PFSK-1 (cell line): ENCODE data around the gene SNX33.

Source experiments
- POLR2AphosphoS5 ChIP-seq: IDR thresholded peaks from 2 replicates; pipeline ENCODE4 v1.6.1; 2012; ENCODE audit warnings: low read depth, mild to moderate bottlenecking, control low read depth, low read length, moderate library complexity
- REST ChIP-seq, 2 experiments: IDR thresholded peaks; 2 replicates each; pipeline versions ENCODE4 v1.6.1 to v1.8.0; 2011 to 2012; ENCODE audit warnings: low read depth in 2 of 2, low read length in 2 of 2, control low read depth in 1 of 2, inconsistent platforms in 1 of 2, mild to moderate bottlenecking in 1 of 2, moderate library complexity in 1 of 2; ENCODE audit not compliant: insufficient read depth in 1 of 2
- SIN3A ChIP-seq: IDR thresholded peaks from 2 replicates; pipeline ENCODE4 v1.6.1; 2012; ENCODE audit warnings: mild to moderate bottlenecking, low read length, moderate library complexity, borderline replicate concordance; ENCODE audit not compliant: insufficient read depth
- TAF1 ChIP-seq: IDR thresholded peaks from 2 replicates; pipeline ENCODE4 v1.6.1; 2012; ENCODE audit warnings: low read length, control low read depth, borderline replicate concordance; ENCODE audit not compliant: insufficient read depth

GRCh38 chr15:75688831-75689230 is 41.1 kb downstream of the SNX33 start:
- TF ChIP-seq POLR2AphosphoS5 = no peak
- TF ChIP-seq REST (IDR thresholded peaks at IDR 0.05; ENCODE audit: insufficient read depth in 1 of 2, low read depth in 2 of 2, low read length in 2 of 2) = no peak
- no peak for TF ChIP-seq SIN3A
- TF ChIP-seq TAF1 = no peak
